Fibroblast of skin of abdomen (primary cell): ENCODE results near the gene MRAP.
"Not testable (repeated sequence)": the region's sequence is repeated elsewhere in the genome, so short reads cannot be mapped to it uniquely, and the experiment has no call there.

Source experiments
- DNase-seq: peaks from one replicate; pipeline ENCODE4 v3.0.0-alpha.2; 2013

MRAP gene

GRCh38 chr21:32300117-32300681 lies 1.5 kb downstream of the MRAP start:
- DNase-seq: no peak

- no peak for DNase-seq
Observed at GRCh38 chr21:32301596-32301995, 2.9 kb downstream of the MRAP start.

GRCh38 chr21:32302560-32302959 lies 3.9 kb downstream of the MRAP start:
- no peak for DNase-seq

- no peak for DNase-seq
Observed at GRCh38 chr21:32303385-32303784, 4.7 kb downstream of the MRAP start.

GRCh38 chr21:32304998-32305397 lies 6.3 kb downstream of the MRAP start:
- DNase-seq: no peak

GRCh38 chr21:32306021-32306780 lies 7.5 kb downstream of the MRAP start:
- no peak for DNase-seq

- peak; percentile 17 for DNase-seq
Observed at GRCh38 chr21:32307706-32308105, 9.1 kb downstream of the MRAP start.

- DNase-seq: no peak
Observed at GRCh38 chr21:32308696-32309095, 10.0 kb downstream of the MRAP start.

- DNase-seq: no peak
Observed at GRCh38 chr21:32309906-32310460, 11.3 kb downstream of the MRAP start.

GRCh38 chr21:32310976-32311375 lies 12.3 kb downstream of the MRAP start:
- DNase-seq: not testable (repeated sequence)

- no peak for DNase-seq
Observed at GRCh38 chr21:32311621-32312020, 13.0 kb downstream of the MRAP start.

- DNase-seq: no peak
Observed at GRCh38 chr21:32312326-32312725, 13.7 kb downstream of the MRAP start.

GRCh38 chr21:32312976-32313375 lies 14.3 kb downstream of the MRAP start:
- no peak for DNase-seq

GRCh38 chr21:32314806-32315205 lies 16.2 kb downstream of the MRAP start:
- no peak for DNase-seq

GRCh38 chr21:32315511-32316281 lies 17.0 kb downstream of the MRAP start:
- DNase-seq: no peak

- DNase-seq: no peak
Observed at GRCh38 chr21:32316361-32317215, 17.9 kb downstream of the MRAP start.

GRCh38 chr21:32317726-32318125 lies 19.1 kb downstream of the MRAP start:
- DNase-seq: no peak

- DNase-seq: no peak
Observed at GRCh38 chr21:32319012-32319411, 20.4 kb downstream of the MRAP start.

GRCh38 chr21:32320059-32320458 lies 21.4 kb downstream of the MRAP start:
- DNase-seq: no peak

GRCh38 chr21:32320726-32321125 lies 22.1 kb downstream of the MRAP start:
- no peak for DNase-seq

GRCh38 chr21:32321480-32321879 lies 22.8 kb downstream of the MRAP start:
- no peak for DNase-seq

GRCh38 chr21:32322103-32322502 lies 23.4 kb downstream of the MRAP start:
- DNase-seq: no peak
